Loucy (cell line): ENCODE results near the gene ZBTB11.

Source experiments
- H2AFZ ChIP-seq: fragments of 200-600 bp; sonication (generic); 2 replicates; pipeline ENCODE4 v1.6.0; 2016; ENCODE audit warnings: antibody characterized with exemption, mild to moderate bottlenecking, low read length, moderate library complexity
- H3F3A ChIP-seq: fragments of 200-600 bp; 2 replicates; pipeline ENCODE4 v1.6.0; 2016; ENCODE audit warnings: antibody characterized with exemption, low read depth, mild to moderate bottlenecking
- H3K27me3 ChIP-seq: fragments of 200-600 bp; sonication (generic); 2 replicates; pipeline ENCODE4 v1.6.1; 2014; ENCODE audit warnings: low read length, mild to moderate bottlenecking; ENCODE audit not compliant: insufficient read depth, poor library complexity, severe bottlenecking
- H3K36me3 ChIP-seq: fragments of 200-600 bp; sonication (generic); 2 replicates; pipeline ENCODE4 v1.6.1; 2016; ENCODE audit warnings: low read length; ENCODE audit not compliant: insufficient read depth
- H3K4me1 ChIP-seq: fragments of 200-600 bp; sonication (generic); 2 replicates; pipeline ENCODE4 v1.5.1; 2014; ENCODE audit warnings: low read length, mild to moderate bottlenecking; ENCODE audit not compliant: insufficient read depth, poor library complexity, severe bottlenecking
- H3K4me2 ChIP-seq: fragments of 200-600 bp; sonication (generic); 2 replicates; pipeline ENCODE4 v1.6.0; 2014; ENCODE audit warnings: antibody characterized with exemption, low read length, low read depth, mild to moderate bottlenecking; ENCODE audit not compliant: poor library complexity, severe bottlenecking
- H3K4me3 ChIP-seq: fragments of 200-600 bp; sonication (generic); 2 replicates; pipeline ENCODE4 v1.5.1; 2014; ENCODE audit warnings: low read length, mild to moderate bottlenecking, mixed read lengths; ENCODE audit not compliant: poor library complexity, severe bottlenecking
- H3K79me2 ChIP-seq: fragments of 200-600 bp; sonication (generic); 2 replicates; pipeline ENCODE4 v1.6.1; 2014; ENCODE audit warnings: low read length; ENCODE audit not compliant: insufficient read depth
- H3K9ac ChIP-seq: fragments of 200-600 bp; sonication (generic); 2 replicates; pipeline ENCODE4 v1.6.0; 2014; ENCODE audit warnings: mild to moderate bottlenecking, low read depth, low read length, moderate library complexity; ENCODE audit not compliant: poor library complexity, severe bottlenecking
- H3K9me2 ChIP-seq: fragments of 200-600 bp; sonication (generic); replicated peaks from 2 replicates; pipeline ENCODE4 v1.6.1; 2016; ENCODE audit warnings: low read depth, low read length, mixed read lengths
- H3K9me3 ChIP-seq: fragments of 200-600 bp; sonication (generic); 2 replicates; pipeline ENCODE4 v1.6.1; 2014; ENCODE audit warnings: mild to moderate bottlenecking, antibody characterized with exemption, low read length, low read depth; ENCODE audit not compliant: insufficient read depth
- H4K20me1 ChIP-seq: fragments of 200-600 bp; sonication (generic); 2 replicates; pipeline ENCODE4 v1.6.0; 2014; ENCODE audit warnings: antibody characterized with exemption, low read length, mild to moderate bottlenecking; ENCODE audit not compliant: insufficient read depth, poor library complexity, severe bottlenecking
- EZH2phosphoT487 ChIP-seq: fragments of 200-600 bp; IDR thresholded peaks from 2 replicates; pipeline ENCODE4 v1.6.1; 2018; ENCODE audit warnings: antibody characterized with exemption, mild to moderate bottlenecking, moderate library complexity, borderline replicate concordance
- TF ChIP-seq, protein P1 (sequence below): fragments of 200-600 bp; sonication (generic); conservative IDR thresholded peaks from 2 replicates; pipeline ENCODE4 v1.5.1; 2014; ENCODE audit warnings: mild to moderate bottlenecking, antibody characterized with exemption, low read length

ZBTB11 gene

DNA sequence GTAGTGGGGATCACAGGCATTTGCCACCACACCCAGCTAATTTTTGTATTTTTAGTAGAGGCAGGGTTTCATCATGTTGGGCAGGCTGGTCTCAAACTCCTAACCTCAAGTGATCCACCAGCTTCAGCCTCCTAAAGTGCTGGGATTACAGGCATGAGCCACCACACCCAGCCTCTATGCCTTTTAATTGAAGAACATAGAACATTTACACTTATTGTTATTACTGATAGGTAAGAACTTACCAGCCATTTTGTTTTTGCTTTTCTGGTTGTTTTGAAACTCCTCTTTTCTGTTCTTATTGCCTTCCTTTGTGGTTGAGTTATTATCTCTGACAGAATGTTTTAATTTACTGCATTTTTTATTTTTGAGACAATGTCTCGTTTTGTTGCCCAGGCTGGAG, 73.7 kb downstream of the ZBTB11 start:
- H3K9me2 ChIP-seq, result no peaks in the 10 kb centered on the region
- no peaks in the 10 kb centered on the region for H3K9me3 ChIP-seq
- no peaks in the 10 kb centered on the region for H4K20me1 ChIP-seq
- no peak overlapping the region for H3K9ac ChIP-seq
- no peaks in the 10 kb centered on the region for H3K27me3 ChIP-seq
- TF ChIP-seq EZH2phosphoT487, result no peak
- TF ChIP-seq, protein P1, sequence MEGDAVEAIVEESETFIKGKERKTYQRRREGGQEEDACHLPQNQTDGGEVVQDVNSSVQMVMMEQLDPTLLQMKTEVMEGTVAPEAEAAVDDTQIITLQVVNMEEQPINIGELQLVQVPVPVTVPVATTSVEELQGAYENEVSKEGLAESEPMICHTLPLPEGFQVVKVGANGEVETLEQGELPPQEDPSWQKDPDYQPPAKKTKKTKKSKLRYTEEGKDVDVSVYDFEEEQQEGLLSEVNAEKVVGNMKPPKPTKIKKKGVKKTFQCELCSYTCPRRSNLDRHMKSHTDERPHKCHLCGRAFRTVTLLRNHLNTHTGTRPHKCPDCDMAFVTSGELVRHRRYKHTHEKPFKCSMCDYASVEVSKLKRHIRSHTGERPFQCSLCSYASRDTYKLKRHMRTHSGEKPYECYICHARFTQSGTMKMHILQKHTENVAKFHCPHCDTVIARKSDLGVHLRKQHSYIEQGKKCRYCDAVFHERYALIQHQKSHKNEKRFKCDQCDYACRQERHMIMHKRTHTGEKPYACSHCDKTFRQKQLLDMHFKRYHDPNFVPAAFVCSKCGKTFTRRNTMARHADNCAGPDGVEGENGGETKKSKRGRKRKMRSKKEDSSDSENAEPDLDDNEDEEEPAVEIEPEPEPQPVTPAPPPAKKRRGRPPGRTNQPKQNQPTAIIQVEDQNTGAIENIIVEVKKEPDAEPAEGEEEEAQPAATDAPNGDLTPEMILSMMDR, result no peak
- H3K4me3 ChIP-seq, result no peak overlapping the region
- H3K4me1 ChIP-seq, result no peaks in the 10 kb centered on the region
- no peaks in the 10 kb centered on the region for H3K36me3 ChIP-seq
- H3K4me2 ChIP-seq, result no peak overlapping the region
- no peaks in the 10 kb centered on the region for H3K79me2 ChIP-seq
- H2AFZ ChIP-seq, result no peak overlapping the region
- H3F3A ChIP-seq, result no peaks in the 10 kb centered on the region

DNA sequence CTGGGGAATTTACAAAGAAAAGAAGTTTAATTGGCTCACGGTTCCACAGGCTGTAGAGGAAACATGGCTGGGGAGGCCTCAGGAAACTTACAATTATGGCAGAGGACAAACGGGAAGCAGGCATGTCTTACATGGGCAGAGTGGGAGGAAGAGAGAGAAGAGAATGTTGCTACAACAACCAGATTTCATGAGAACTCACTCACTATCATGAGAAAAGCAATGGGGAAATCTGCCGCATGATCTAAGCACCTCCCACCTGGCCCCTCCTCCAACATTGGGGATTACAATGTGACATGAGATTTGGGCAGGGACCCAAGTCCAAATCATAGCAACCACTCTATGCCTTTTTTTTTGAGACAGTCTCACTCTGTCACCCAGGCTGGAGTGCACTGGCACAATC, 74.2 kb downstream of the ZBTB11 start:
- H4K20me1 ChIP-seq, result no peaks in the 10 kb centered on the region
- no peaks in the 10 kb centered on the region for H3K9me2 ChIP-seq
- H3K27me3 ChIP-seq, result no peaks in the 10 kb centered on the region
- no peaks in the 10 kb centered on the region for H3K36me3 ChIP-seq
- no peaks in the 10 kb centered on the region for H3K79me2 ChIP-seq
- no peaks in the 10 kb centered on the region for H3K9me3 ChIP-seq
- no peak for TF ChIP-seq EZH2phosphoT487
- TF ChIP-seq, protein P1, result no peak
- no peak overlapping the region for H3K4me3 ChIP-seq
- no peaks in the 10 kb centered on the region for H3F3A ChIP-seq
- no peak overlapping the region for H3K4me2 ChIP-seq
- no peak overlapping the region for H3K9ac ChIP-seq
- H2AFZ ChIP-seq, result no peak overlapping the region
- H3K4me1 ChIP-seq, result no peaks in the 10 kb centered on the region
